Keratinocyte (primary cell): ENCODE measurements around the gene NUDT2. TPM values are rescaled to one million over a fixed set of nuclear protein-coding genes. Genes with fewer than 3 reads are reported as not detected.

Experiments used
- DNase-seq: peaks from one replicate; pipeline ENCODE4 v3.0.0-alpha.2; 2011; ENCODE audit warnings: low read depth, missing footprints, low spot score
- FAIRE-seq: peaks from 2 replicates; lab custom pipeline; 2011; peaks lifted over from hg19 to GRCh38; lab: Jason Lieb, UNC
- H2AFZ ChIP-seq: 2 replicates; pipeline ENCODE4 v1.6.0; 2012; ENCODE audit warnings: low read length, control low read depth, inconsistent platforms; ENCODE audit not compliant: control insufficient read depth
- H3K27ac ChIP-seq: 2 replicates; pipeline ENCODE4 v1.5.1; 2011; ENCODE audit warnings: low read length; ENCODE audit not compliant: control insufficient read depth, insufficient read depth
- H3K27me3 ChIP-seq: 3 replicates; pipeline ENCODE4 v1.6.0; 2011; ENCODE audit warnings: low read length; ENCODE audit not compliant: control insufficient read depth, insufficient read depth; ENCODE audit errors: extremely low read depth
- H3K36me3 ChIP-seq, 2 experiments: 2 replicates in 1 of 2; 3 replicates in 1 of 2; pipeline ENCODE4 v1.5.1; 2011; ENCODE audit warnings: low read length in 2 of 2, mild to moderate bottlenecking in 1 of 2; ENCODE audit not compliant: control insufficient read depth in 2 of 2, insufficient read depth in 2 of 2; ENCODE audit errors: extremely low read depth in 1 of 2
- H3K4me1 ChIP-seq: 3 replicates; pipeline ENCODE4 v1.5.1; 2011; ENCODE audit warnings: low read length; ENCODE audit not compliant: control insufficient read depth, insufficient read depth; ENCODE audit errors: extremely low read depth
- H3K4me2 ChIP-seq: 3 replicates; pipeline ENCODE4 v1.6.0; 2011; ENCODE audit warnings: low read depth, low read length; ENCODE audit not compliant: control insufficient read depth, insufficient read depth; ENCODE audit errors: extremely low read depth
- H3K4me3 ChIP-seq, 3 experiments: fragments of 200-600 bp in 1 of 3; sonication (generic) in 1 of 3; 2 replicates in 2 of 3; 3 replicates in 1 of 3; pipeline ENCODE4 v1.5.1; 2011 to 2016; ENCODE audit warnings: low read length in 3 of 3, mild to moderate bottlenecking in 3 of 3, control low read depth in 2 of 3, inconsistent platforms in 1 of 3, low read depth in 1 of 3, mixed read lengths in 1 of 3, mixed run types in 1 of 3, moderate library complexity in 1 of 3; ENCODE audit not compliant: control insufficient read depth in 2 of 3, insufficient read depth in 2 of 3; ENCODE audit errors: extremely low read depth in 1 of 3
- H3K79me2 ChIP-seq: 2 replicates; pipeline ENCODE4 v1.6.0; 2012; ENCODE audit warnings: low read length; ENCODE audit not compliant: control insufficient read depth, insufficient read depth
- H3K9ac ChIP-seq: 3 replicates; pipeline ENCODE4 v1.6.0; 2011; ENCODE audit warnings: low read length; ENCODE audit not compliant: control insufficient read depth, insufficient read depth; ENCODE audit errors: extremely low read depth
- H3K9me1 ChIP-seq: 3 replicates; pipeline ENCODE4 v1.6.0; 2011; ENCODE audit warnings: low read length; ENCODE audit not compliant: control insufficient read depth, insufficient read depth; ENCODE audit errors: extremely low read depth
- H3K9me3 ChIP-seq: 2 replicates; pipeline ENCODE4 v1.5.1; 2012; ENCODE audit warnings: low read depth, low read length; ENCODE audit not compliant: control insufficient read depth
- H4K20me1 ChIP-seq: 3 replicates; pipeline ENCODE4 v1.6.0; 2011; ENCODE audit warnings: low read length; ENCODE audit not compliant: control insufficient read depth, insufficient read depth; ENCODE audit errors: extremely low read depth
- CTCF ChIP-seq, 3 experiments: IDR thresholded peaks in 1 of 3; conservative IDR thresholded peaks in 1 of 3; optimal IDR thresholded peaks in 1 of 3; 2 replicates in 2 of 3; 3 replicates in 1 of 3; pipeline versions ENCODE3 to v1.5.1; 2011; ENCODE audit warnings: low read length in 3 of 3, mild to moderate bottlenecking in 3 of 3, moderate library complexity in 2 of 3, control low read depth in 1 of 3, inconsistent platforms in 1 of 3; ENCODE audit not compliant: insufficient read depth in 2 of 3; ENCODE audit errors: extremely low read depth in 1 of 3
- EZH2 ChIP-seq: IDR thresholded peaks from one replicate; pipeline ENCODE4 v1.6.1; 2012; ENCODE audit warnings: inconsistent platforms, mild to moderate bottlenecking, low read length, moderate library complexity
- dilution Hi-C: fragments of 300-500 bp; cut with MboI; formaldehyde crosslinking; loops from one replicate; pipeline ENCODE4 v1.7.0; 2020; ENCODE audit warnings: low sequenced_read_pairs; ENCODE audit not compliant: extremely low pct_ligation_motif_present
- polyA plus RNA-seq, 5 experiments: library from polyadenylated mRNA; depleted of rRNA in 3 of 5; stranded (reverse) in 3 of 5; stranded (forward) in 1 of 5; unstranded in 1 of 5; fragments of >200 nt; gene quantifications; 1 replicate in 1 of 5; 2 replicates in 3 of 5; 3 replicates in 1 of 5; pipeline versions ENCODE4 v1.2.1 to v1.2.3, GENCODE V29; 2011 to 2012; ENCODE audit warnings: missing spikeins in 2 of 5, low read depth in 1 of 5, low replicate concordance in 1 of 5

Gene NUDT2
- polyA plus RNA-seq, 1 donor (not counting 4 experiments of a cell fraction or from before 2014, with no cell fraction given), result 33.4 TPM

DNA sequence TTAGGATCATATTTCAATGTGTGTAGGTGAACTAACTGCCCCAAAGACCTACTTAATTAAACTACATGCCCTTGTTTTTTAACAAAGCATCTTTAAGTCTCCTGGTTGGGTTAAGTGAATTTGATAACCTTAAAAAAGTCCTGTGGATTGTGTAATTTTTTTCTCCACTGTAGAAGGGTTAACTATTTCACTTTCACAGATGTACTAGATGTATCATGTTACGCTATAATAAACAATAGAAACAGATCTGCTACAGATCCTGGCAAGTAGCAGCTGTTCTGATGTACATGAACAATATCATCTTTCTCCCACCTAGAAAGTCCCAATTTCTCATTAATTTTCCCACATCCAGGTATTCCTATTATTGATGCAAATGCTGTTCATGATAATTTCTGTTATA, 19.2 kb upstream of the NUDT2 start:
- no peaks in the 10 kb centered on the region for H3K79me2 ChIP-seq
- DNase-seq, result no peak
- H3K9me1 ChIP-seq, result no peaks in the 10 kb centered on the region
- no peaks in the 10 kb centered on the region for H3K9me3 ChIP-seq
- H4K20me1 ChIP-seq, result no peaks in the 10 kb centered on the region
- H3K4me3 ChIP-seq, result no peak overlapping the region
- TF ChIP-seq CTCF (optimal IDR thresholded peaks at IDR 0.05 in 1 of 3, IDR thresholded peaks at IDR 0.05 in 1 of 3, conservative IDR thresholded peaks at IDR 0.05 in 1 of 3; ENCODE audit: extremely low read depth in 1 of 3, insufficient read depth in 2 of 3, low read length in 3 of 3), result no peak
- TF ChIP-seq EZH2, result no peak
- H3K27ac ChIP-seq, result no peak overlapping the region
- H3K27me3 ChIP-seq, result no peaks in the 10 kb centered on the region
- no peaks in the 10 kb centered on the region for H3K4me1 ChIP-seq
- no peaks in the 10 kb centered on the region for H3K36me3 ChIP-seq
- H2AFZ ChIP-seq, result no peak overlapping the region
- H3K9ac ChIP-seq, result no peak overlapping the region
- no peak for FAIRE-seq
- dilution Hi-C loops, result no loop called here
- no peak overlapping the region for H3K4me2 ChIP-seq

- no peak overlapping the region for H3K4me3 ChIP-seq
- H2AFZ ChIP-seq, result no peak overlapping the region
- no peaks in the 10 kb centered on the region for H4K20me1 ChIP-seq
- H3K27me3 ChIP-seq, result no peaks in the 10 kb centered on the region
- no peak overlapping the region for H3K9ac ChIP-seq
- FAIRE-seq (no peak), DNase-seq (no peak)
- H3K9me1 ChIP-seq, result no peaks in the 10 kb centered on the region
- no peaks in the 10 kb centered on the region for H3K9me3 ChIP-seq
- H3K4me1 ChIP-seq, result no peaks in the 10 kb centered on the region
- TF ChIP-seq EZH2, result no peak
- no peak for TF ChIP-seq CTCF (optimal IDR thresholded peaks at IDR 0.05 in 1 of 3, IDR thresholded peaks at IDR 0.05 in 1 of 3, conservative IDR thresholded peaks at IDR 0.05 in 1 of 3; ENCODE audit: extremely low read depth in 1 of 3, insufficient read depth in 2 of 3, low read length in 3 of 3)
- no peak overlapping the region for H3K27ac ChIP-seq
- no peaks in the 10 kb centered on the region for H3K36me3 ChIP-seq
- dilution Hi-C loops, result no loop called here
- H3K4me2 ChIP-seq, result no peak overlapping the region
- H3K79me2 ChIP-seq, result no peaks in the 10 kb centered on the region
Measured at GRCh38 chr9:34311499-34312185, 17.7 kb upstream of the NUDT2 start.
